A549 treated with Mapracorat at 1 μM for 4 hours (cell line): ENCODE results near the gene BTG4. TPM values are rescaled to one million over a fixed set of nuclear protein-coding genes. Genes with fewer than 3 reads are reported as not detected.

ENCODE experiments used
- total RNA-seq: library from RNA; stranded (reverse); fragments of 200-300 nt; extraction: Qiagen RNA extraction; gene quantifications from 5 replicates; pipeline ENCODE4 v1.2.3, GENCODE V29; 2022

The BTG4 gene
- total RNA-seq: 0.21 to 0.26 TPM in 2 of 5 replicates, not detected in the others

DNA sequence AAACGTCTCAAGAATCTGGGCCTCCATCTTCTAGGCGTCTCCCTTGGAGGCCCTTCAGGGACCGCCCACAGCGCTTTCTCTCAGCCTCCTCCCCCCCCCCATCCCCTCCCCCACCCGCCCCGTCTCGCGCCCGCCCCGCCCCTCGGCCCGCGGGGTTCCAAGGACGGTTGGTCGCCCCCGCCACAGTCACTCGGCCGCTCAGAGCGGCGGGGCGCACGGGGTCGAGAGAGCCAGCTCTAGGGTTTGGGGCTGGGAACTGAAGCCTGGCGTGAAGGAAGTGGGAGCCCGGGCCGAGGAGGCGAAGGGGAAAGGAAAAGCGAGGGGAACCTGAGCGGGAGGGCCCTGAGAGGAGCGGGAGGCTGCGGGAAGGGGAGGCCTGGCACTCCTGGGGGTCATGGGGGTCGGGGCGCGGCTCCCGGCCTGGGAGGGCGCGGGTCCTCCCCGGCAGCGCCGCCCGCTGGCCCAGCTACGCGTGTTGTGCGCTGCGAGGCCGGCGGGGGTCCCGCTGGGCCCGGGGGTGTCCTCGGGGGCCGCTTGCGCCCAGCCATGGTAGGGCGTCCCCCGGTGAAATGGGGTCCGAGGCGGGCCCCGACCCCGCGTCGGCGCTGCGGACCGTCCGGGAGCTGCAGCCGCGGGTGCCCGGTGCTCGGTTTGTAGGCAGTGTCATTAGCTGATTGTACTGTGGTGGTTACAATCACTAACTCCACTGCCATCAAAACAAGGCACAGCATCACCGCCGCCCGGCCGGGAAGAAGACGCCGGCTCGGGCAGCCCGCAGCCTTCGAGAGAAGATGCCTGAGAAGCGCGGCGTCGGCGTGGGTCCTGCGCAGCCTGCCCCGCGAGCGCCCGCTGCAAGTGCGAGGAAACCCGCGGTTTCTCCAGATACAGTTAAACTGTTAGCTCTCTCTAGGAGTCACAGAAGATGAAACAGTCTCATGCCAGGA, at the start of gene BTG4:
Gene BTG4, minus strand, starts transcription at position 91 of the 944 bp plus-strand sequence. CDS start 13,610 bp downstream, outside the sequence.

DNA sequence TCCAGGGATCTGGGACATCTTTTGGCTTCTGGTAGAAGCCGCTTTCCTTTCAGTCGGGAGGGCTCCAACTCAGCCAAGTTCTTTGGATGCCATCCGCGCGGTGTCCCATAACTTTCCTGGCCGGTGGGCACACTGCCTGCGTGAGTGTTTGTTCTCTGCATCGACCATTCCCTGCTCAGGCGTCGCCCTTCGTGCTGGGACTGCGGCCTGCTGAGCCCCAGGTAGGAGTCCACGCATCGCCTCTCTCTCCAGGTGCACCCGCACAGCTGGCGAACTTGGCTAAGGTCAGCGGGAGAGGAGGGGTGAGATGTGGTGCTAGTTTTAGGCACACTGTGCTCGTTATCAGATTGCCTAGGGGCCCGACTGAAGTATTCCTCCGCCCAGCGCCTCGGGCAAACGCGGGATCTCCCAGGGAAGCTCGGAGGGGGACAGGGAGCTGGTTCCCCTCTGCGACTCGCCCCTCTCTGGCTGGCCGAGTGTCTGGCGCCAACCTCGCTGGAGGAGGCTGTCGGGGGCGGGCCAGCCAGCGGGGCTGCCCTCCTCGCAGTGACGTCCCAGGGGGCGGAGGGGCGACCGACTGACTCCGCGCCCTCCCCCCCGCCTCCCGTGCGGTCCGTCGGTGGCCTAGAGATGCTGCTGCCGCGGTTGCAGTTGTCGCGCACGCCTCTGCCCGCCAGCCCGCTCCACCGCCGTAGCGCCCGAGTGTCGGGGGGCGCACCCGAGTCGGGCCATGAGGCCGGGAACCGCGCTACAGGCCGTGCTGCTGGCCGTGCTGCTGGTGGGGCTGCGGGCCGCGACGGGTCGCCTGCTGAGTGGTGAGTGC, 28.1 kb upstream of the BTG4 start, which contains the start of gene LAYN:
Gene LAYN, plus strand, starts transcription at position 607 of the 823 bp plus-strand sequence. Its CDS starts 124 bp downstream, at position 731.

DNA sequence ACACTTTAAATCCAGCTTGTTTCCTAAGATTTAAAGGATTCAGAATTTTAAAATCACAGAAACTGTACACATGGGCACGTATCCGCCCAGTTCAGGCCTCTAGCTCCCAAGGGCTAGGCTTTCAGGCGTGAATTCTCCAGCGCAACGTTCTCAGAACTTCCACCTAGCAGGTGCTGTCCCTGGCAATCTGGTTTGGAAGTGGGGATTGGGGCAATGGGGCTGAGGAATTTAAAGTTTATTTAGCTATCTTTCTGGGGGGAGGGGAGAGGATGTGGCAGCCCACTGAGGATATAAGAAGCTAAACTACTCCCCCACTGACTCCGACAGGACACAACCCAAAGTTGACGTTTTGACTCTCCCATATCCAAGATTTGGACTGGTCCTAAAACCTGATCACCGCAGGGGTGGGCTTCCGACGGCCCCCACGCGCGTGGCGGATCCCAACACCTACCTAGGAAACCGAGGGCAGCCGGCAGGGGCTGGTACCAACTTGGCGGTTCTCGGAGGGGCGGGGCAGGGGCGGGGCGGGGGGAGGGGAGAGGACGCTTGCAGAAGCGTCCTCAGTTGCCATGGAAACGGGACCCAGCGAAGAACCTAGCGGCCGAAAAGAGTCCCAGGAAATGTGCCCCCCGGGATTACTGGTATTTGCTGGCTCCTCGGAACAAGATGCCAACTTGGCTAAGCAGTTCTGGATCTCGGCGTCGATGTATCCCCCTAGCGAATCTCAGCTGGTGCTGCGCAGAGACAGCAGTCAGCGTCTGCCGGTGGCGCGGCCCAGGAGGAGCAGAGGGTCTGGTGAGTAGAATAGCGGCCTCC, 2.2 kb upstream of the BTG4 start, which contains the start of gene HOATZ:
Gene HOATZ, plus strand, starts transcription at position 563 of the 816 bp plus-strand sequence. Its CDS starts 7 bp downstream, at position 570.

Other genes starting within 250 kb of the BTG4 start
- 0.96 to 1.7 TPM (median 1.2 TPM) in 5 replicates for gene POU2AF3, start 213.8 kb downstream of the BTG4 start, total RNA-seq
- gene POU2AF1, start 133.1 kb downstream of the BTG4 start, total RNA-seq: not detected in 5 replicates
- gene HOATZ, start 2.4 kb upstream of the BTG4 start, total RNA-seq: not detected in 5 replicates
- 3.8 to 4.5 TPM (median 4.3 TPM) in 5 replicates for gene LAYN, start 28.3 kb upstream of the BTG4 start, total RNA-seq
- gene SIK2, start 90.1 kb upstream of the BTG4 start, total RNA-seq: 5.9 to 8.0 TPM (median 7.7 TPM) in 5 replicates